Lung (tissue), 12 donors: ENCODE data around the gene SEL1L3. TPM values are rescaled to one million over a fixed set of nuclear protein-coding genes. Genes with fewer than 3 reads are reported as not detected.

Experiments
- ATAC-seq: fragments of 200-7000 bp; cut with Tn5 transposase; one replicate; pipeline ENCODE4 v1.9.1; 2020; ENCODE audit warnings: moderate number of reproducible peaks; ENCODE audit not compliant: insufficient read depth, low FRiP score
- DNase-seq, 3 donors: peaks; one replicate each; pipeline ENCODE4 v3.0.0-alpha.2; 2013 to 2017
- H3K27ac ChIP-seq, 2 donors: one replicate each; pipeline ENCODE4 v1.5.1; 2013; ENCODE audit warnings: mild to moderate bottlenecking in 2 of 2, moderate library complexity in 2 of 2, control low read depth in 1 of 2, inconsistent platforms in 1 of 2, low read depth in 1 of 2, low read length in 1 of 2
- H3K27me3 ChIP-seq, 3 donors: one replicate each; pipeline ENCODE4 v1.5.1; 2013; ENCODE audit warnings: low read length in 2 of 3; ENCODE audit not compliant: control insufficient read depth in 3 of 3, insufficient read depth in 3 of 3
- H3K36me3 ChIP-seq, 4 donors: one replicate each; pipeline ENCODE4 v1.5.1; 2013; ENCODE audit warnings: low read length in 4 of 4, mild to moderate bottlenecking in 1 of 4, moderate library complexity in 1 of 4; ENCODE audit not compliant: control insufficient read depth in 4 of 4, insufficient read depth in 4 of 4
- H3K4me1 ChIP-seq, 5 donors: one replicate each; pipeline ENCODE4 v1.5.1; 2013; ENCODE audit warnings: low read length in 5 of 5, mild to moderate bottlenecking in 2 of 5, moderate library complexity in 1 of 5; ENCODE audit not compliant: control insufficient read depth in 5 of 5, insufficient read depth in 5 of 5
- H3K4me3 ChIP-seq: one replicate; pipeline ENCODE4 v1.5.1; 2013; ENCODE audit warnings: mild to moderate bottlenecking, control low read depth, moderate library complexity
- H3K9ac ChIP-seq, 2 donors: one replicate each; pipeline ENCODE4 v1.5.1; 2013; ENCODE audit warnings: low read length in 2 of 2, control low read depth in 1 of 2; ENCODE audit not compliant: insufficient read depth in 1 of 2
- H3K9me3 ChIP-seq, 4 donors: one replicate each; pipeline ENCODE4 v1.5.1; 2013; ENCODE audit warnings: low read length in 3 of 4, mild to moderate bottlenecking in 1 of 4, moderate library complexity in 1 of 4; ENCODE audit not compliant: control insufficient read depth in 4 of 4, insufficient read depth in 3 of 4
- WGBS, 2 donors: extraction: QIAGEN DNeasy Blood & Tissue Kit; methylation state at CpG; one replicate each; pipeline ENCODE4 v1.1.7; 2013; 5-methylcytosine and 5-hydroxymethylcytosine counted together
- polyA plus RNA-seq, 2 donors: library from polyadenylated mRNA; stranded (reverse); fragments of 200-250 nt; gene quantifications; one replicate each; pipeline ENCODE4 v1.2.1, GENCODE V29; 2013
- total RNA-seq, 2 donors: library from RNA; depleted of rRNA in 1 of 2; stranded (reverse); fragments of >200 nt in 1 of 2; gene quantifications; one replicate each; pipeline ENCODE4 v1.2.1, GENCODE V29; 2014 to 2021
- TF ChIP-seq, protein P1 (sequence below): IDR thresholded peaks from 2 replicates; pipeline ENCODE4 v1.5.1; 2012; ENCODE audit warnings: mild to moderate bottlenecking; ENCODE audit errors: control extremely low read depth, extremely low read depth
- donor health status: control.
- donor health status: control.
- donor health status: Bipolar disorder and iron deficiency.
- donor health status: healthy.
- donor health status: DM: yes; HTN: yes; CAD: no.

The SEL1L3 gene
- total and polyA plus RNA-seq, 4 donors, result 29.2 to 93.3 (median 57.1) TPM

DNA sequence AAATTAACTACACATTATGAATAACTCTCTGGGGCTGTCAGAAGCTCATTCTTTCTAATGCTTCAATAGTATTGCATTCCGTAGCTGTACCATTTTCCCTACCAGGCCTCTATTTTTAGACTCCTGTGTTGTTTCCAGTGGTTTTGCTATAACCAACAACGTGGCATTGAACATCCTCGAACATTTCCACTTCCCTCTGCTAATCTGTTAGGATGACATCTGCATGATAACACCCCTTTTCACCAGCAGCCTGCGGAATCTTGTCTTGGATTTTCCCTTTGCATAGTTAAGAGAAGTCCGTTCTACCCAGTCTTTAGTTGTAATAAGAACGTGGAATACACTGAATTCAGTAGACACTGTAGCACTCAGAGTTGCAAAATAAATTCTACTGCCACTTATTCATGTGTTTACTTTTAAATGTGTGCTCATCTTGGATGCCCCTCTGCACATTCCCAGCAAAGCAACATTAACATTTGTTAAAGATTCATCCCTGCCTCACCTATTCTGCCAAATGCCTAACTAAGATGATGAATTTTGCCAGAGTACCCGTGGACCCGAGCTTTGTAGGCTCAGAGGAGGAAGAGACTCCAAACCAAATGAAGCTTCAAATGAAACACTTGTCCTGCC lies 55.6 kb downstream of the SEL1L3 start:
- Histone ChIP-seq H3K36me3 (peaks cover 0 to 20% (median 3%) of the 10 kb centered on the region in 4 donors), H3K27me3 (no peaks in the 10 kb centered on the region), H3K27ac (no peak overlapping the region), H3K9ac (no peak overlapping the region), H3K4me1 (peaks cover 0 to 3% (median 0%) of the 10 kb centered on the region in 5 donors), H3K9me3 (no peaks in the 10 kb centered on the region), H3K4me3 (no peak overlapping the region)
- 77 to 79% methylated on average over 8 of the region's 8 CpGs for WGBS, 2 donors
- ATAC-seq (no peak), DNase-seq (no peak)
- TF ChIP-seq, protein P1, sequence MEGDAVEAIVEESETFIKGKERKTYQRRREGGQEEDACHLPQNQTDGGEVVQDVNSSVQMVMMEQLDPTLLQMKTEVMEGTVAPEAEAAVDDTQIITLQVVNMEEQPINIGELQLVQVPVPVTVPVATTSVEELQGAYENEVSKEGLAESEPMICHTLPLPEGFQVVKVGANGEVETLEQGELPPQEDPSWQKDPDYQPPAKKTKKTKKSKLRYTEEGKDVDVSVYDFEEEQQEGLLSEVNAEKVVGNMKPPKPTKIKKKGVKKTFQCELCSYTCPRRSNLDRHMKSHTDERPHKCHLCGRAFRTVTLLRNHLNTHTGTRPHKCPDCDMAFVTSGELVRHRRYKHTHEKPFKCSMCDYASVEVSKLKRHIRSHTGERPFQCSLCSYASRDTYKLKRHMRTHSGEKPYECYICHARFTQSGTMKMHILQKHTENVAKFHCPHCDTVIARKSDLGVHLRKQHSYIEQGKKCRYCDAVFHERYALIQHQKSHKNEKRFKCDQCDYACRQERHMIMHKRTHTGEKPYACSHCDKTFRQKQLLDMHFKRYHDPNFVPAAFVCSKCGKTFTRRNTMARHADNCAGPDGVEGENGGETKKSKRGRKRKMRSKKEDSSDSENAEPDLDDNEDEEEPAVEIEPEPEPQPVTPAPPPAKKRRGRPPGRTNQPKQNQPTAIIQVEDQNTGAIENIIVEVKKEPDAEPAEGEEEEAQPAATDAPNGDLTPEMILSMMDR, result no peak

GRCh38 chr4:25805255-25805860 lies 57.4 kb downstream of the SEL1L3 start:
- peaks cover 0 to 21% (median 2%) of the 10 kb centered on the region in 4 donors for H3K36me3 ChIP-seq
- TF ChIP-seq, protein P1, result no peak

GRCh38 chr4:25803720-25804225 lies 59.0 kb downstream of the SEL1L3 start:
- Histone ChIP-seq H3K27me3 (no peaks in the 10 kb centered on the region), H3K9me3 (peaks cover 0 to 3% (median 0%) of the 10 kb centered on the region in 4 donors), H3K36me3 (peaks cover 0 to 21% (median 2%) of the 10 kb centered on the region in 4 donors), H3K4me3 (no peak overlapping the region), H3K9ac (no peak overlapping the region), H3K4me1 (peaks cover 0 to 4% (median 0%) of the 10 kb centered on the region in 5 donors), H3K27ac (no peak overlapping the region)
- ATAC-seq, result no peak
- 88 to 89% methylated on average over 3 of the region's 3 CpGs for WGBS, 2 donors
- no peak for DNase-seq
- TF ChIP-seq, protein P1, result no peak

More at GRCh38 chr4:25805255-25805860, 57.4 kb downstream of the SEL1L3 start:
- DNase-seq (no peak), ATAC-seq (no peak)
- Histone ChIP-seq H3K4me1 (peaks cover 0 to under 1% (median 0%) of the 10 kb centered on the region in 5 donors), H3K27ac (no peak overlapping the region), H3K9me3 (peaks cover 0 to 3% (median 0%) of the 10 kb centered on the region in 4 donors), H3K9ac (no peak overlapping the region), H3K27me3 (no peaks in the 10 kb centered on the region), H3K4me3 (no peak overlapping the region)
- 83 to 89% methylated on average over 6 of the region's 6 CpGs for WGBS, 2 donors
